HG03159 (cell line): ENCODE measurements around the gene LRRC19.
A peak's percentile ranks its signal among the peaks of the same experiment; 100 is the strongest.

Source experiments
- ATAC-seq: cut with Tn5 transposase; IDR thresholded peaks from one replicate; pipeline ENCODE4 v1.9.1; 2021; ENCODE audit warnings: mild to moderate bottlenecking, moderate library complexity; ENCODE audit not compliant: unreplicated experiment

Gene LRRC19

DNA sequence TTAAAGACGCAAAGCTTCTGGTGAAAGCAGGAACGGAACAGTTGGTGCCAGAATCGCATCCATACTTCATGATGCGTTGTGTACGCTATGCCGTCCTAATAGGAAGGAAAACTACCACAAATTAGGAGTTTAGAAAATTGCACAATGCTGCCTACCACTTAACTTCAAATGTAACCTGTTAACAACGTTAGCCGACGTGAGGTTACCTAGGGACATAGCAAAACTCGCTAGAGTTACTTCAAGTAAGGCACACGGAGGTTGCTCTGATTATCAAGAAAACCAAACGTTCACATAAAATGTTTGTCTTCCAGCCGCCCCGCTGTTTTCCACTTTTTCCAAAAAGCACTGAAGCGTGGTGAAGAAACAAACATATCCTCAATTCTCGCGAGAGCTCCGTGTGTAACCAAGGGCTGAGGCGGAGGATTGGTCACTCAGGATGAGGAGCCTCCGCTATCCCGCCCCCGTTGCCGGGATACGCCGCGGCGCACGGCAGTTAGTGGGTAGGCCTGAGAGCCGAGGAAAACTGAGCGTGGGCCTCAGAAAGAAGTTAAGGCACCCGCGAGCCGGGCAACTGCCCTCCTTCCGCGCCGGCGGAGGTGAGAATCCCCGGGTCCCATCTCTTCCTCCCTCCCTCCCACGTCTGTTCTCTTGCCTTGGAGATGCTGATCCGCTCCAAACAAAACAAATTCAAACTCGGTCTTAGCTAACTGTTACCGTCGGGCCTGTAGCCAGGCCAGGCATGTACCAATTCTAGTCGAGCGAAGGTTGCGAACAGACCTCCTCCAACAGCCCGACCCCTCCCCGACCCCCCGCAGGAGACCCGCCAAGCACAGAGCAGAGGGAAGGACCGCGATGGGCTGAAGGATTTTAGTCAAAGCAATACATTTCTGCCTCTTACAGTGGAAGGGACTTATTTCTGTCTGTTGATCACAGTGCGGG is 49.3 kb downstream of the LRRC19 start, which contains the start of gene IFT74:
Gene IFT74, plus strand, starts transcription at position 492 of the 939 bp plus-strand sequence. CDS start 5,556 bp downstream, outside the sequence.
- peak; percentile 99 for ATAC-seq

DNA sequence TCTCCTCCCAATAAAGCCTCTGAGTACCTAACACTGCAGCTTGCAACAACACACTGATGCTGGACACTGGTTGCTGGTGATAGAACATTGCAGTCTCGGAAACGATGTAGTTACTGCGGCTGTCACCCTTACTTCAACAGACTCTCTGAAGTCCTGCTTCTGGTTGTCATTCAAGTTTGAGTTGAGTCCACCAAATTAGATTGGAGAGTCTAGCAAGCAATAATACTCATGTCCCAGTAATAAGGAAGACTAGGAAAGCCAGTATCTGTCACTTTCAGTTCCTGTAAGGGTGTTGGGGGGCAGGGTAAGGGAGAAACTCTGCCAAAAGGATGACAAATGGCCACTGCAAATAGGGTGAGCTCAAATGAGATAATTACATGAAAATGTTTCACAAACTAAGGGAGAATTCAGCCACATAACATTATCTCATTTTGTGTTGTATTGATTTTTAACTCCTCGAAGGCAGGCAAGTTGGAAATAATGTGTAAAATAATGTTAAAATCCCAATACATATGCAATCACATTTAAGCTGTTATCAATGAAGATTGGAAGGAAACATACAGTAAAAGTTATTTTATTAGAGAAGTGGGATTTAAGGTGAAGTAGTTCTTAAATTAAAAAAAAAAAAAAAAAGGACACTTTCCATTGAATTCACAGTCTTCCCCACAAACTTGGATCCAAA is 50.1 kb downstream of the LRRC19 start:
- no peak for ATAC-seq

GRCh38 chr9:26954050-26954508 is 51.4 kb downstream of the LRRC19 start:
- no peak for ATAC-seq

DNA sequence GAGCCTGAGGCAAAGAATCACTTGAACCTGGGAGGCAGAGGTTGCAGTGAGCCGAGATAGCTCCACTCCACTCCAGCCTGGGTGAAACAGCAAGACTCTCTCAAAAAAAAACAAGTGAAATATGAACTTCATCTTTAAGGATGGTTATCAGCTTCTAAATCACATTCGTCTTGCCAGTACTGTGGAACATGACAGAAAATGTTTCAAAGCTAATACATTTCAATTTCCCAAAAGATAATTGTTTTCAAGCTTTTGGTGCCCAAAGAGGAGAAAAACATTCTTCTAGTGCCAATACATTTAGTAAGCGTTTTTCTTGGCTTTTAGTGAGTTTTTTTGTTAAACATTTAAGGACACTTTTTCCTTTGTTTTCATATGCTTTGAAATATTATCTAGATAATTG is 53.7 kb downstream of the LRRC19 start:
- ATAC-seq: no peak

DNA sequence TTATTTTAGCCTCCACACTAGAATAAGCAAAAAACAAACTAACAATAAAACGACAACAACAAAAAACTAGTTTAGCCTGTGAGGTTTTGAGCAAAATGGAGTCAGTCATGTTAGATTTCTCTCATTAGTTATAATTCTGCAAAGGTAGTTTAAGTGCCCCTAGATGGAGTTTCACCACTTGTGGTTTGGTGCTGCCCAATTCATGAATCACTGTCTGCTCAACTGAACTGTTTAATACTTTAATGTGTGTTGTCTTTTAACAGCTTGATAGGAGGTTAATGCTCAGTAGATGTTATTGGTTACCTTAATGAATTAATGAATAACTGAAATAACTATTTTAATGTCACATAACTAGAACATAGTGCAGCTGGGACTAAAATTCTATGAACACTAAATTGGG is 55.0 kb downstream of the LRRC19 start:
- no peak for ATAC-seq

GRCh38 chr9:26949637-26950069 is 55.8 kb downstream of the LRRC19 start:
- no peak for ATAC-seq

DNA sequence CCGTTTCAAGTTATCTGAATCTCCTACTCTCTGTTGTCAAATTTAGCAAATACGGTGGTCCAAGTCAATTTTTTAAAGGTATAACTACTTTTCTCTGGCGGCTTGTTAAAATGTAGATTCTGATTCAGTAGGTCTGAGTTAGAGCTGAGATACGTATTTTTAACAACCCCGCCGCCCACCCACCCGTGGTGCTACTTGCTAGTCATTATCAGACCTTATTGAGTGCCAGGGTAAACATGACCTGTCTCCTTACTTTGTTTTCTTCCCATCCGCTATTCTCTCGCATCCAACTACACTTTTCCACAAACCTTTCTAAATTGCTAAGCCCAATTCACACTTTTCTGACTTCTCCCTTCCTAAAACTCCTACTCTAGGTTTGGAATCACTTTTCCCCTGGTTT is 57.7 kb downstream of the LRRC19 start:
- no peak for ATAC-seq

DNA sequence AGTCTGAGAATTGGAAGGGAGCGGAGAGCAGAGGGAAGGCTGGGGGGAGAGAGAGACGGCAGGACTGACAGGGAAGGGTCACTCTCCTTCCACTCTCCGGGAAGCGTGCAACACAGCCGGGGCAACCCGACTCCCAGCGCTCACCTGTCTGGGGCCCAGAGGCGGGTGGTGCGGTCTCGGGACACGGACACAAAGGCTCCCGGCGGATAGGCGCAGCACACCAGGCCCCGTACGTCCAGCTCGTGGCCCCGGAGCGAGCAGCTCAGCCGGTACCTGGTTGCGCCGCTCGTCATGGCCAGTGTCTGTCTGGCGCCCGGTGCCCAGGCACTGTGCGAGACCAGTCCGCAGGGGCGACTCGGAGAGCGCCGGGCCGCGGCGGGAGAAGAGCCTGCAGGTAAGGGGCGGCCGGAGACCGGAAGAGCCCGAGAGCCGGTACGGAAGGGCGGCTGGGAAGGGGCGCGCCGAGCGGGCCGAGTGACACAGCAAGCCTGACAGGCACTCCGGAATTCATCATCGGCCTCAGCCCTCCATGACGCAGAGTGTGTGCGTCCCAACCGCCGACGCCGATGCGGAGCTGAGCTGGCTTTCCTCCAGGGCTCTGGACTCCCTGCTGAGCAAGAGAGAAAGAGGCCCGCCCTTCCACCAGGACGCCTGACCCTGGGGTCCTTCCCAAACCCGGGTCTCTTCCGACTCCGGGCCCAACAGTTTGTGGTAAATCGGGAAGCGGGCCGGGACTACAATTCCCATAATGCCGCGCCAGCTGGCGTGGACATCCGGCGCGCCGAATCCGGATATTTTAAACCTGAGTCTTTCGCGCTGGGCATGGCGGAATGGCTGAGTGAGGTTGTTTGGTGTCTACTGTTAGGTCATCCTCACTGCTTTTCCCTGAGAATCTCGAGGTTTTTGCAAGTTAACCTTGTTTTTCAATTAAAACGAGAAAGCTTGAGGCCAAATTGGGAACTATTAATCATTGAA is 58.4 kb downstream of the LRRC19 start, which contains the start of gene PLAA:
Gene PLAA, minus strand, starts transcription at position 490 of the 975 bp plus-strand sequence. Its CDS starts 197 bp downstream, at position 293.
- peak; percentile 99 for ATAC-seq

- no peak for ATAC-seq
These were observed 59.9 kb downstream of the LRRC19 start for GRCh38 chr9:26945591-26945990.
